Uterus (tissue), 4 donors: Measurements from ENCODE around the gene OR8B8. TPM values are rescaled to one million over a fixed set of nuclear protein-coding genes. Genes with fewer than 3 reads are reported as not detected.

ENCODE experiments used
- DNase-seq, 2 donors: peaks; one replicate each; pipeline ENCODE4 v3.0.0-alpha.2; 2019 to 2020
- H3K27ac ChIP-seq, 2 donors: fragments of 200-600 bp; sonication (generic); 1 replicate in 1 of 2; 2 replicates in 1 of 2; pipeline ENCODE4 v1.5.1; 2016 to 2018
- H3K27me3 ChIP-seq, 2 donors: fragments of 200-600 bp; sonication (generic); one replicate each; pipeline ENCODE4 v1.5.1; 2018 to 2019; ENCODE audit warnings: control low read depth in 1 of 2
- H3K36me3 ChIP-seq, 2 donors: fragments of 200-600 bp; sonication (generic); one replicate each; pipeline ENCODE4 v1.5.1; 2019; ENCODE audit warnings: control low read depth in 1 of 2
- H3K4me1 ChIP-seq, 2 donors: fragments of 200-600 bp; sonication (generic); one replicate each; pipeline ENCODE4 v1.5.1; 2018 to 2019; ENCODE audit warnings: control low read depth in 1 of 2
- H3K4me3 ChIP-seq, 2 donors: fragments of 200-600 bp; sonication (generic); 1 replicate in 1 of 2; 2 replicates in 1 of 2; pipeline ENCODE4 v1.5.1; 2018 to 2019; ENCODE audit warnings: mild to moderate bottlenecking in 1 of 2
- H3K9me3 ChIP-seq, 2 donors: fragments of 200-600 bp; sonication (generic); one replicate each; pipeline ENCODE4 v1.5.1; 2019; ENCODE audit warnings: control low read depth in 1 of 2
- CTCF ChIP-seq, 4 experiments: fragments of 200-600 bp in 2 of 4; fragments of 450-650 bp in 2 of 4; sonication (generic) in 2 of 4; IDR thresholded peaks; one replicate each; pipeline ENCODE4 v1.5.1; 2016 to 2019; ENCODE audit warnings: antibody characterized with exemption in 4 of 4, mild to moderate bottlenecking in 2 of 4, moderate library complexity in 1 of 4
- POLR2A ChIP-seq, 2 donors: fragments of 450-650 bp; IDR thresholded peaks; one replicate each; pipeline ENCODE4 v1.6.1; 2016; ENCODE audit warnings: antibody characterized with exemption in 2 of 2, mild to moderate bottlenecking in 1 of 2, moderate library complexity in 1 of 2
- intact Hi-C: fragments of 100-400 bp; cut with DNase I; formaldehyde crosslinking; loops from one replicate; pipeline ENCODE4 v1.15.1; 2023; ENCODE audit warnings: low total_unique reads
- total RNA-seq, 4 donors: library from RNA; depleted of rRNA in 3 of 4; stranded (reverse); fragments of >200 nt in 3 of 4; gene quantifications; one replicate each; pipeline versions ENCODE4 v1.1.0 to v1.2.4, GENCODE V29; 2014 to 2023
- donor health status: DM: yes; HTN: yes; CAD: no.

Gene OR8B8
- total RNA-seq, 4 donors from 2014 or later: not detected

- H3K27ac ChIP-seq: no peak overlapping the region
- H3K27me3 ChIP-seq: no peaks in the 10 kb centered on the region
- intact Hi-C loops: no loop called here
- no peak for DNase-seq
- TF ChIP-seq CTCF (IDR thresholded peaks at IDR 0.05): no peak
- no peak for TF ChIP-seq POLR2A (IDR thresholded peaks at IDR 0.05)
- no peaks in the 10 kb centered on the region for H3K9me3 ChIP-seq
- H3K36me3 ChIP-seq: no peaks in the 10 kb centered on the region
- H3K4me3 ChIP-seq: no peak overlapping the region
- H3K4me1 ChIP-seq: no peaks in the 10 kb centered on the region
Observed at GRCh38 chr11:124442442-124442841, 3.1 kb downstream of the OR8B8 start.

- intact Hi-C loops: no loop called here
- Histone ChIP-seq H3K27ac (no peak overlapping the region), H3K27me3 (no peaks in the 10 kb centered on the region), H3K4me1 (no peaks in the 10 kb centered on the region), H3K9me3 (no peaks in the 10 kb centered on the region), H3K36me3 (no peaks in the 10 kb centered on the region), H3K4me3 (no peak overlapping the region)
- no peak for DNase-seq
- no peak for TF ChIP-seq CTCF (IDR thresholded peaks at IDR 0.05)
- no peak for TF ChIP-seq POLR2A (IDR thresholded peaks at IDR 0.05)
Observed at GRCh38 chr11:124441519-124441918, 4.0 kb downstream of the OR8B8 start.

GRCh38 chr11:124441081-124441480, 4.4 kb downstream of the OR8B8 start:
- H3K4me1 ChIP-seq: no peaks in the 10 kb centered on the region

GRCh38 chr11:124440608-124441007, 4.9 kb downstream of the OR8B8 start:
- H3K36me3 ChIP-seq: no peaks in the 10 kb centered on the region
- TF ChIP-seq POLR2A (IDR thresholded peaks at IDR 0.05) (no peak), CTCF (IDR thresholded peaks at IDR 0.05) (no peak)
- H3K4me1 ChIP-seq: no peaks in the 10 kb centered on the region

More at GRCh38 chr11:124441081-124441480, 4.4 kb downstream of the OR8B8 start:
- Histone ChIP-seq H3K27me3 (no peaks in the 10 kb centered on the region), H3K27ac (no peak overlapping the region), H3K36me3 (no peaks in the 10 kb centered on the region), H3K9me3 (no peaks in the 10 kb centered on the region), H3K4me3 (no peak overlapping the region)
- no peak for DNase-seq
- TF ChIP-seq POLR2A (IDR thresholded peaks at IDR 0.05): no peak
- TF ChIP-seq CTCF (IDR thresholded peaks at IDR 0.05): no peak
- intact Hi-C loops: no loop called here

GRCh38 chr11:124434699-124435098, 10.8 kb downstream of the OR8B8 start:
- TF ChIP-seq CTCF (IDR thresholded peaks at IDR 0.05) (no peak), POLR2A (IDR thresholded peaks at IDR 0.05) (no peak)
- no peak for DNase-seq
- Histone ChIP-seq H3K27ac (no peak overlapping the region), H3K36me3 (no peaks in the 10 kb centered on the region), H3K4me3 (no peak overlapping the region), H3K4me1 (no peaks in the 10 kb centered on the region), H3K27me3 (no peaks in the 10 kb centered on the region), H3K9me3 (no peaks in the 10 kb centered on the region)
- intact Hi-C loops: no loop called here

More at GRCh38 chr11:124440608-124441007, 4.9 kb downstream of the OR8B8 start:
- DNase-seq: no peak
- Histone ChIP-seq H3K4me3 (no peak overlapping the region), H3K9me3 (no peaks in the 10 kb centered on the region), H3K27me3 (no peaks in the 10 kb centered on the region), H3K27ac (no peak overlapping the region)
- intact Hi-C loops: no loop called here
